Gastroesophageal sphincter (tissue), 4 donors: ENCODE results near the gene TBC1D7. TPM values are rescaled to one million over a fixed set of nuclear protein-coding genes. Genes with fewer than 3 reads are reported as not detected.

Experiments used
- ATAC-seq: fragments of 150-250 bp; one replicate; pipeline ENCODE4 v1.9.1; 2016; ENCODE audit warnings: mild to moderate bottlenecking, moderate library complexity
- H3K27ac ChIP-seq, 4 donors: fragments of 200-600 bp; sonication (generic) in 3 of 4; 1 replicate in 3 of 4; 2 replicates in 1 of 4; pipeline ENCODE4 v1.5.1; 2016 to 2019
- H3K27me3 ChIP-seq: fragments of 200-600 bp; sonication (generic); one replicate; pipeline ENCODE4 v1.5.1; 2019
- H3K36me3 ChIP-seq, 2 donors: fragments of 200-600 bp; sonication (generic); one replicate each; pipeline ENCODE4 v1.5.1; 2019; ENCODE audit warnings: control low read depth in 1 of 2
- H3K4me1 ChIP-seq, 3 donors: fragments of 200-600 bp; sonication (generic); 1 replicate in 2 of 3; 2 replicates in 1 of 3; pipeline ENCODE4 v1.5.1; 2016 to 2019; ENCODE audit warnings: control low read depth in 2 of 3
- H3K4me3 ChIP-seq, 2 donors: fragments of 200-600 bp; sonication (generic); one replicate each; pipeline ENCODE4 v1.5.1; 2019; ENCODE audit warnings: mild to moderate bottlenecking in 1 of 2, moderate library complexity in 1 of 2
- H3K9me3 ChIP-seq, 3 donors: fragments of 200-600 bp; sonication (generic); one replicate each; pipeline ENCODE4 v1.5.1; 2017 to 2019; ENCODE audit warnings: control low read depth in 2 of 3
- CTCF ChIP-seq, 4 experiments: fragments of 200-600 bp in 2 of 4; fragments of 450-650 bp in 2 of 4; sonication (generic) in 1 of 4; IDR thresholded peaks; one replicate each; pipeline ENCODE4 v1.5.1; 2017 to 2019; ENCODE audit warnings: antibody characterized with exemption in 4 of 4, mild to moderate bottlenecking in 2 of 4, moderate library complexity in 2 of 4
- EP300 ChIP-seq: sonication (generic); formaldehyde crosslinking; IDR thresholded peaks from one replicate; pipeline ENCODE4 v1.6.1; 2017; ENCODE audit warnings: antibody characterized with exemption, mild to moderate bottlenecking
- POLR2A ChIP-seq, 2 donors: fragments of 450-650 bp; IDR thresholded peaks; one replicate each; pipeline ENCODE4 v1.6.1; 2017; ENCODE audit warnings: antibody characterized with exemption in 2 of 2, mild to moderate bottlenecking in 2 of 2, moderate library complexity in 1 of 2
- POLR2AphosphoS5 ChIP-seq: sonication (generic); formaldehyde crosslinking; IDR thresholded peaks from one replicate; pipeline ENCODE4 v1.6.1; 2017; ENCODE audit warnings: antibody characterized with exemption
- WGBS, 2 donors: methylation state at CpG; one replicate each; pipeline ENCODE4 v1.1.5; 2018; ENCODE audit warnings: low coverage in 1 of 2; 5-methylcytosine and 5-hydroxymethylcytosine counted together
- total RNA-seq, 4 donors: library from RNA; depleted of rRNA; stranded (reverse); fragments of >200 nt; gene quantifications; one replicate each; pipeline ENCODE4 v1.1.0, GENCODE V29; 2016

Gene TBC1D7
- total RNA-seq, 4 donors from 2014 or later: 5.1 to 14.5 (median 7.3) TPM

GRCh38 chr6:13287104-13287503, 41.2 kb downstream of the TBC1D7 start:
- no peaks in the 10 kb centered on the region for H3K4me1 ChIP-seq
- TF ChIP-seq POLR2A (IDR thresholded peaks at IDR 0.05) (no peak), POLR2AphosphoS5 (no peak), EP300 (no peak), CTCF (IDR thresholded peaks at IDR 0.05) (no peak)
- peaks cover 0 to 18% (median 0%) of the 10 kb centered on the region in 3 donors for H3K9me3 ChIP-seq
- no peak overlapping the region for H3K27ac ChIP-seq
- 87 to 100% methylated on average over 2 to 5 of the region's 7 CpGs for WGBS, 2 donors
- peaks cover 0 to 51% of the 10 kb centered on the region in 2 donors for H3K36me3 ChIP-seq
- H3K27me3 ChIP-seq: no peaks in the 10 kb centered on the region
- ATAC-seq: no peak
- H3K4me3 ChIP-seq: no peak overlapping the region

GRCh38 chr6:13286181-13286580, 42.2 kb downstream of the TBC1D7 start:
- H3K27me3 ChIP-seq: no peaks in the 10 kb centered on the region
- 74 to 83% methylated on average over 1 to 4 of the region's 4 CpGs for WGBS, 2 donors
- peaks cover 0 to 18% (median 0%) of the 10 kb centered on the region in 3 donors for H3K9me3 ChIP-seq
- no peaks in the 10 kb centered on the region for H3K4me1 ChIP-seq
- H3K36me3 ChIP-seq: peaks cover 0 to 42% of the 10 kb centered on the region in 2 donors
- TF ChIP-seq POLR2AphosphoS5 (no peak), CTCF (IDR thresholded peaks at IDR 0.05) (no peak), EP300 (no peak), POLR2A (IDR thresholded peaks at IDR 0.05) (no peak)
- no peak overlapping the region for H3K4me3 ChIP-seq
- H3K27ac ChIP-seq: no peak overlapping the region
- ATAC-seq: no peak

GRCh38 chr6:13285705-13286104, 42.6 kb downstream of the TBC1D7 start:
- Histone ChIP-seq H3K4me3 (no peak overlapping the region), H3K27me3 (no peaks in the 10 kb centered on the region), H3K9me3 (peaks cover 0 to 18% (median 0%) of the 10 kb centered on the region in 3 donors), H3K36me3 (peaks cover 0 to 42% of the 10 kb centered on the region in 2 donors), H3K27ac (no peak overlapping the region), H3K4me1 (no peaks in the 10 kb centered on the region)
- WGBS, 2 donors: 76% methylated on average over 2 of the region's 2 CpGs; no CpG with 5 or more reads in 1 of the 2 donors
- TF ChIP-seq POLR2A (IDR thresholded peaks at IDR 0.05) (no peak), POLR2AphosphoS5 (no peak), CTCF (IDR thresholded peaks at IDR 0.05) (no peak)
- no peak for ATAC-seq

GRCh38 chr6:13284646-13285045, 43.7 kb downstream of the TBC1D7 start:
- Histone ChIP-seq H3K27me3 (no peaks in the 10 kb centered on the region), H3K4me3 (no peak overlapping the region), H3K36me3 (peaks cover 0 to 42% of the 10 kb centered on the region in 2 donors), H3K4me1 (no peaks in the 10 kb centered on the region), H3K27ac (no peak overlapping the region), H3K9me3 (peaks cover 0 to 18% (median 0%) of the 10 kb centered on the region in 3 donors)
- no peak for ATAC-seq
- WGBS, 2 donors: 88% methylated on average over 1 of the region's 6 CpGs; no CpG with 5 or more reads in 1 of the 2 donors
- TF ChIP-seq POLR2AphosphoS5 (no peak), POLR2A (IDR thresholded peaks at IDR 0.05) (no peak), EP300 (no peak), CTCF (IDR thresholded peaks at IDR 0.05) (no peak)

- H3K9me3 ChIP-seq: peaks cover 0 to 18% (median 0%) of the 10 kb centered on the region in 3 donors
Measured at GRCh38 chr6:13283331-13283730, 45.0 kb downstream of the TBC1D7 start.

More at GRCh38 chr6:13283331-13283730, 45.0 kb downstream of the TBC1D7 start:
- WGBS, 2 donors: 93 to 100% methylated on average over 3 to 9 of the region's 14 CpGs
- no peaks in the 10 kb centered on the region for H3K4me1 ChIP-seq
- H3K27me3 ChIP-seq: no peaks in the 10 kb centered on the region
- TF ChIP-seq POLR2AphosphoS5 (no peak), POLR2A (IDR thresholded peaks at IDR 0.05) (no peak), CTCF (IDR thresholded peaks at IDR 0.05) (no peak), EP300 (no peak)
- peaks cover 0 to 34% of the 10 kb centered on the region in 2 donors for H3K36me3 ChIP-seq
- no peak for ATAC-seq
- H3K27ac ChIP-seq: no peak overlapping the region
- no peak overlapping the region for H3K4me3 ChIP-seq
